Measurements from ENCODE around the gene ADCY10. TPM values are rescaled to one million over a fixed set of nuclear protein-coding genes. Genes with fewer than 3 reads are reported as not detected.

The ADCY10 gene
- total RNA-seq, 4 donors from 2014 or later: 1.2 to 4.9 (median 2.4) TPM; not detected in 1

DNA sequence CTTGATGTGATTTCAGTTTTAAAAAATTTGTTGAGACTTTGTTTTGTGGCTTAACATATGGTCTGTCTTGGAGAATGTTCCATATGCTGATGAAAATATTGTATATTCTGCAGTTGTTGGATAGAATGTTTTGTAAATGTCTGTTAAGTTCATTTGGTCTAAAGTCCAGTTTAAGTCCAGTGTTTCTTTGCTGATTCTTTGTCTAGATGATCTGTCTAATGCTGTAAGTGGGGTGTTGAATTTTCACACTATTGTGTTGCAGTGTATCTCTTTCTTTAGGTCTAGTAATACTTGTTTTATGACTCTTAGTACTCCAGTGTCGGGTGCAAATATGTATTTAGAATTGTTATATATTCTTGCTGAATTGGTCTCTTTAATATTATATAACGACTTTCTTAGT is 33.8 kb upstream of the ADCY10 start:
- no peak for DNase-seq
- Histone ChIP-seq H3K36me3 (peaks cover 0 to 7% (median 0%) of the 10 kb centered on the region in 3 donors), H3K4me1 (peaks cover 0 to 20% (median 0%) of the 10 kb centered on the region in 4 donors), H3K27ac (no peak overlapping the region), H3K4me3 (no peak overlapping the region), H3K9me3 (no peaks in the 10 kb centered on the region), H3K27me3 (no peaks in the 10 kb centered on the region)
- TF ChIP-seq, protein P1, sequence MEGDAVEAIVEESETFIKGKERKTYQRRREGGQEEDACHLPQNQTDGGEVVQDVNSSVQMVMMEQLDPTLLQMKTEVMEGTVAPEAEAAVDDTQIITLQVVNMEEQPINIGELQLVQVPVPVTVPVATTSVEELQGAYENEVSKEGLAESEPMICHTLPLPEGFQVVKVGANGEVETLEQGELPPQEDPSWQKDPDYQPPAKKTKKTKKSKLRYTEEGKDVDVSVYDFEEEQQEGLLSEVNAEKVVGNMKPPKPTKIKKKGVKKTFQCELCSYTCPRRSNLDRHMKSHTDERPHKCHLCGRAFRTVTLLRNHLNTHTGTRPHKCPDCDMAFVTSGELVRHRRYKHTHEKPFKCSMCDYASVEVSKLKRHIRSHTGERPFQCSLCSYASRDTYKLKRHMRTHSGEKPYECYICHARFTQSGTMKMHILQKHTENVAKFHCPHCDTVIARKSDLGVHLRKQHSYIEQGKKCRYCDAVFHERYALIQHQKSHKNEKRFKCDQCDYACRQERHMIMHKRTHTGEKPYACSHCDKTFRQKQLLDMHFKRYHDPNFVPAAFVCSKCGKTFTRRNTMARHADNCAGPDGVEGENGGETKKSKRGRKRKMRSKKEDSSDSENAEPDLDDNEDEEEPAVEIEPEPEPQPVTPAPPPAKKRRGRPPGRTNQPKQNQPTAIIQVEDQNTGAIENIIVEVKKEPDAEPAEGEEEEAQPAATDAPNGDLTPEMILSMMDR (IDR thresholded peaks at IDR 0.05): no peak
- TF ChIP-seq POLR2A (IDR thresholded peaks at IDR 0.05): no peak

- Histone ChIP-seq H3K27me3 (no peaks in the 10 kb centered on the region), H3K27ac (no peak overlapping the region), H3K36me3 (no peaks in the 10 kb centered on the region), H3K4me3 (no peak overlapping the region), H3K4me1 (peaks cover 0 to 12% (median 0%) of the 10 kb centered on the region in 4 donors), H3K9me3 (no peaks in the 10 kb centered on the region)
- TF ChIP-seq, protein P1 (IDR thresholded peaks at IDR 0.05): no peak
- no peak for TF ChIP-seq POLR2A (IDR thresholded peaks at IDR 0.05)
- DNase-seq: no peak
Observed at GRCh38 chr1:167943541-167943940, 29.6 kb upstream of the ADCY10 start.

DNA sequence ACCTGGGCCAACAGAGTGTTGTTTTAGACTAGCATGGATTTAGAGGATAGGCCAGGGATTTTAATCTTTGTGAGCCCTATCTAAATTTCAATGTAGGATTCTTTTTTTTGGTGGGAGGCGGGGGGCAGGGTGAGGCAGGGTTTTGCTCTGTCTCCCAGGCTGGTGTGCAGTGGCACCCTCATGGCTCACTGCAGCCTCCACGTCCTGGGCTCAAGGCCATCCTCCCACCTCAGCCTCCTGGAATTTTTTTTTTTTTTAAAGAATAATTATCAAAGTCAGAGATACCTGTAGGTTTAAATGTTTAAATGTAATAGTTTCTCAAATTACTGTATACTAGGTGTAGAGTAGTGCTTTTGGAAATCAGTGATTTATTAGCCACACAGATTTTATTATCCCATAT is 26.3 kb upstream of the ADCY10 start:
- Histone ChIP-seq H3K27me3 (no peaks in the 10 kb centered on the region), H3K36me3 (no peaks in the 10 kb centered on the region), H3K4me3 (no peak overlapping the region), H3K27ac (no peak overlapping the region), H3K9me3 (no peaks in the 10 kb centered on the region), H3K4me1 (peaks cover 0 to 7% (median 0%) of the 10 kb centered on the region in 4 donors)
- TF ChIP-seq, protein P1 (IDR thresholded peaks at IDR 0.05): no peak
- TF ChIP-seq POLR2A (IDR thresholded peaks at IDR 0.05): no peak
- no peak for DNase-seq

GRCh38 chr1:167938080-167938636 is 24.2 kb upstream of the ADCY10 start:
- Histone ChIP-seq H3K27ac (no peak overlapping the region), H3K9me3 (no peaks in the 10 kb centered on the region), H3K4me3 (peak overlapping the region in 3 of 4 donors; percentile 64 to 86 (median 83)), H3K27me3 (no peaks in the 10 kb centered on the region), H3K4me1 (peaks cover 0 to 22% (median 0%) of the 10 kb centered on the region in 4 donors), H3K36me3 (no peaks in the 10 kb centered on the region)
- TF ChIP-seq, protein P1 (IDR thresholded peaks at IDR 0.05): no peak
- no peak for TF ChIP-seq POLR2A (IDR thresholded peaks at IDR 0.05)
- DNase-seq: no peak

- no peak for DNase-seq
- no peak for TF ChIP-seq POLR2A (IDR thresholded peaks at IDR 0.05)
- TF ChIP-seq, protein P1 (IDR thresholded peaks at IDR 0.05): no peak
- peak overlapping the region; percentile 89 to 98 (median 96) for H3K27ac ChIP-seq
- H3K9me3 ChIP-seq: no peaks in the 10 kb centered on the region
- H3K27me3 ChIP-seq: no peaks in the 10 kb centered on the region
- H3K4me3 ChIP-seq: peak overlapping the region; percentile 64 to 86 (median 84)
- H3K36me3 ChIP-seq: no peaks in the 10 kb centered on the region
- peaks cover 0 to 26% (median 0%) of the 10 kb centered on the region in 4 donors for H3K4me1 ChIP-seq
Observed at GRCh38 chr1:167937709-167938010, 23.7 kb upstream of the ADCY10 start.

Data from Peyer's patch (tissue), 4 donors.